GM18867 (cell line): Measurements from ENCODE around the gene MLF1.

Experiments used
- ATAC-seq: cut with Tn5 transposase; IDR thresholded peaks from one replicate; pipeline ENCODE4 v1.9.1; 2021; ENCODE audit warnings: mild to moderate bottlenecking, moderate library complexity; ENCODE audit not compliant: unreplicated experiment

Gene MLF1

DNA sequence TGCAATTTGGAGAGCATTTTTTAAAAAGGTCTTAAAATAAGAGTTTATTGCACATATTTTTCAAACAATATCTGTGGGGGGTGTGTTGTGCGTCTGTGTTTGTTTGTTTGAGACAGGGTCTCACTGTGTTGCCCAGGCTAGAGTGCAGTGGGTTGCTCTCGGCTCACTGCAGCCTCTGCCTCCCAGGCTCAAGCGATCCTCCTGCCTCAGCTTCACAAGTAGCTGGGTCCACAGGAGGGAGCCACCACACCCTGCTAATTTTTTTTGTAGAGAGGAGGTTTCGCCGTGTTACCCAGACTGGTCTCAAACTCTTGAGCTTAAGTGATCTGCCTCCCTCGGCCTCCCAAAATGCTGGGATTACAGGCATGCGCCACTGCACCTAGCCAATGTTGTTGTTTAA lies 2.7 kb downstream of the MLF1 start:
- ATAC-seq = no peak

DNA sequence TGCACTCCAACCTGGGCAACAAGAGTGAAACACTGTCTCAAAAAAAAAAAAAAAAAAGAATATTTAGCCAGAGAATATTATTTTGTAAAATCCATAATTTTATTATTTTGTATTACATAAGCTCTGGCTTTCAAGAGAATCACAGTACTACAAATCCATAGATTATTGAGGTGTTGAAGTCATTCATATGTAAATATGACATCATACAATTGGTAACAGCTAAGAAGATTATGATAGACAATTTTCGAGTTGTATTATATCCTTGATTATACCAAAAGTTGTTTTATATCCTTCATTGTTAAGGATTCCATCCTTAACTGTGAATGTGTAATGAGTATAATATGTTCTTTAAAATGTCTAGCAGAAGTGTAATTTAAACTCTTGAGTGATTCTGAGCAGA lies 3.7 kb downstream of the MLF1 start:
- no peak for ATAC-seq

- no peak for ATAC-seq
Measured at GRCh38 chr3:158590223-158590622, 19.2 kb downstream of the MLF1 start.

DNA sequence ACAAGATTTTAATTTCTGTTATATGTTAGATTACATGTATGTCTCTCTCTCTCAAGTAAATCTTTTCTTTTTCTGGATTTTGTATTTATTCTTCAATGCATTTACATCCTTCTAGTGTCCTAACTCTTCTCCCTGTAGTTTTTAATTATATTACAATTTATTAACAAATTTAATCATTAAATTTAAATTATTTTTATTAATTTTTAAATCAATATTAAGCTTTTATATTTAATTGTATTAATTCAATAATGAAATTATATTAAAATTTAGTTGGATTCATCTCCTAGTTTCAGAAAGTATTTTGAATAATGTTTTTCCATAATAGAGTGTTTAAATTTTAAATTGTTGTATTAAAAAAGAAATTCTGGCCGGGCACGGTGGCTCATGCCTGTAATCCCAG lies 29.8 kb downstream of the MLF1 start:
- ATAC-seq = no peak

- no peak for ATAC-seq
Measured at GRCh38 chr3:158602227-158602626, 31.2 kb downstream of the MLF1 start.

DNA sequence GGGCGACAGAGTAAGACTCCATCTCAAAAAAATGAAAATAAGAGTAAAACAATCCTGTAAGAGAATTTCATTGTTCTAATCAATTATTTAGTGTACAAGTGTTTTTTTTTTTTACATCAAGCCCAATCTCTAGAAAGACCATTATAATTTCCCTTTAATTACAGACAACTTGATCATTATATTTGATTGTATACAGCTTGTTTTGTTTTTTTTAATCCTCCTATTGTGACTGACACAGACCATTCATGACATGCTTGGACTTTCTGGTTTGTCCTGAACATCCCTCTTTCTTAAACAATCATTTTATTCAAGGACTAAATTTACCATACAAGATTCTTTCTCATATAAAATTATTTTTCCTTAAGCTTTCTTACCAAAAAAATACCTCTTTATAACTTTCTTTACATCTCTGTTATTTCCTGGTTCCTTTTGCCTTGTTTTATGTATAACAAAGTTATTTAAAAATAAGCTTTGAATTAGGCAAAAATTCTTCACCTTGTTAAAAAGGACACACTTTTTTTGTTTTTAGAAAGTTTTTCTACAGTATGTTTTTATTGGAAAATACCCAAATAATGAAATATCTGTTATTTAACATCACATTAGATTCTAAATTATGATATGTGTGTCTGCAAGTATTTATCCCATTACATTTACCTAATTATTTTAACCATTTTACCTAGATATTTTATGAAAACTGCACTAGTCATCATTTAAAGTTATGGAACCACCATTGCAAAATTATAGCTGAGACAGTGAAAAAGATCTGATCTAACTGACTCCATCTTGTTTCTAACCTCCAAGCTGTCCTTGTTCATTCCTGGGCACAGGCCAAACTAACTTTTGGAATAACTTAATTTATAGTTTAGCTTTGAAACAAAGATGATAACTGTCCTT lies 47.2 kb downstream of the MLF1 start:
- ATAC-seq = no peak

- no peak for ATAC-seq
Measured at GRCh38 chr3:158625881-158626280, 54.9 kb downstream of the MLF1 start.

GRCh38 chr3:158631981-158632380 lies 61.0 kb downstream of the MLF1 start:
- no peak for ATAC-seq

DNA sequence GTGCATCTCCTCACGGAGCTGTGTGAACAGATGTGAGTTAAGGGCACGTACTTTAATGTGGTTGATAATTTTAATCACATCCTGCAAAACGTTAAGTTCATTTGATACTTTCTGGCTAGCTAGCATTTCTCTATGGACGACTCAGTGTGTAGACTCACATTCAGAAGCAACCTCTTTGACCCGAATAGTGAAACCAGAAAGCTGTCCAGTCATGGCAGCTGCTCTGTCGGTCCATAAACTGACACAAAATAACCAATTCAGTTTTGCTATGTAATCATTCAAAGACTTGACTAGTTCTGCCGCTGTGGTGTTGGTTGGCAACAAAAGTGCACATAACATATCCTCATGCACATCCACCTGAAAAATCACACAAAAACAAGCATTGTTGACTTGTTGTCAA lies 69.7 kb downstream of the MLF1 start:
- no peak for ATAC-seq

GRCh38 chr3:158642005-158642404 lies 71.0 kb downstream of the MLF1 start:
- ATAC-seq = no peak

GRCh38 chr3:158642474-158643210 lies 71.6 kb downstream of the MLF1 start:
- ATAC-seq = no peak

DNA sequence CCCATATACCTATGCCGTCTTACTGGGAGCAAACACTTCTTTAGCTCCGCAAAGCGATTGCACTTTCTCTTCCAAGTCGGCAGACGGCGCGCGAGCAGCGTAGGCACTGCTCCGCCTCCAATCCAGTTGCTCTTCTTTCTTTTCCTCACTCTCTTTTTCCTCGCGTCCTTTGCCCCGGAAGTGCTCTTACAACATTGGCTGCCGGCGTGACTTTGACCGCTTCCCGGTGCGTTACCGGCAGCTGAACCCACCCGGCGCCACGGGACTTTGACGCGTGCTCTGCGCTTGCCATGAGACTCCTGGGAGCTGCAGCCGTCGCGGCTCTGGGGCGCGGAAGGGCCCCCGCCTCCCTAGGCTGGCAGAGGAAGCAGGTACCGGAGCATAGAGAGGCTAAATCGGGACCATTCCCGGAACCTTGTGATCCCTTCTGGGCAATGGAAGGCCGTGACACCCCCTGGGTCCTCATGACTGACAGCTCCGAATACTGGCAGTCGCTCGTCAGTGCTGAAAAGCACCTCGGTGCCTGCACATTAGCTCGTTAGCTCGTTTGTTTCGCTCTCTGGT lies 73.4 kb downstream of the MLF1 start, which contains the start of gene GFM1:
Gene GFM1, plus strand, starts transcription at position 183 of the 564 bp plus-strand sequence. Its CDS starts 108 bp downstream, at position 291.
- ATAC-seq = peak; percentile 99

DNA sequence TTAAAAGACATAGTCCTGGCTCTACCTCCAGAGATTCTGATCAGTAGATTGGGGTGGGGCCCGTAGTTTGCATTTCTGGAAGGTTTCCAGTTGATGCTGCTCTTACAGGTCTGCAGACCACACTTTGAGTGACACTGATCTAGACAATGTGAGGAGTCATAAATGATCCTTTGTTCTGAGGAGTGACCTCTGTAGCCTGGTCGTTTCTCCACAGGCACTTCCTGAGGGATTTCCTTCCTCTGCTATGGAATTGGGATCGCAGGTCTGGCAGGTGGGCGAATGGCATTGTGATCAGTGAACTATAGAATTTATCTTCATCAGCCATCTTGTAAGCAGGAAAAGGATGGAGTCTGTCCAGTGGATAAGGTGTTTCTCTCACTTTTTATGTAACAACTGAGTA lies 78.8 kb downstream of the MLF1 start:
- ATAC-seq = no peak

DNA sequence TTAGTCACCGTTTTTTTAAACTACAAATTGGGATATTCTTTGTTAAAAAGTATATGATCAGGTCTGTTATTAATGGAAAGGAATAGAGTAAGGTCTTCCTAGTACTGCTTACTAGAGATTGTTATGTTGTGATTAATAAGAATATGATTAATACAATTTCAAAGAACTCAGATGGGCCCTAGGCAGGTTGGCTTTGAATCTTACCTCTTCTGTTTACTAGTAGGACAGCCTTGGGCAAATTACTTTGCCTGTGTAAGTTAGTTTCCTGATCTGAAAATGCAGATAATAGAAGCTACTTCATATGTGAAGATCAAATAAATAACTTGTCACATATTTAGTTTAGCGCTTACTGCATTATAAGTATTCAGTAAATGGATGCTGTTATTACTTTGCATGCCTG lies 80.2 kb downstream of the MLF1 start:
- ATAC-seq = no peak

GRCh38 chr3:158652463-158652862 lies 81.5 kb downstream of the MLF1 start:
- no peak for ATAC-seq
